Spleen (tissue), 11 donors: ENCODE measurements around the gene AKAP7. TPM values are rescaled to one million over a fixed set of nuclear protein-coding genes. Genes with fewer than 3 reads are reported as not detected.

Source experiments
- DNase-seq: peaks from one replicate; pipeline ENCODE4 v3.0.0-alpha.2; 2020
- H3K27ac ChIP-seq, 8 donors: fragments of 200-600 bp; sonication (generic) in 7 of 8; 1 replicate in 4 of 8; 2 replicates in 4 of 8; pipeline versions ENCODE4 v1.5.0 to v1.8.0; 2016 to 2021; ENCODE audit warnings: inconsistent platforms in 4 of 8, mild to moderate bottlenecking in 4 of 8, moderate library complexity in 1 of 8
- H3K27me3 ChIP-seq, 7 donors: fragments of 200-600 bp; sonication (generic) in 6 of 7; replicated peaks in 1 of 7; 1 replicate in 4 of 7; 2 replicates in 3 of 7; pipeline versions ENCODE4 v1.5.0 to v1.8.0; 2016 to 2021; ENCODE audit warnings: inconsistent platforms in 3 of 7, mild to moderate bottlenecking in 1 of 7
- H3K36me3 ChIP-seq, 6 donors: fragments of 200-600 bp; sonication (generic) in 5 of 6; 1 replicate in 4 of 6; 2 replicates in 2 of 6; pipeline versions ENCODE4 v1.5.0 to v1.8.0; 2016 to 2021; ENCODE audit warnings: inconsistent platforms in 2 of 6
- H3K4me1 ChIP-seq, 6 donors: fragments of 200-600 bp; sonication (generic) in 5 of 6; 1 replicate in 3 of 6; 2 replicates in 3 of 6; pipeline versions ENCODE4 v1.5.0 to v1.8.0; 2016 to 2021; ENCODE audit warnings: inconsistent platforms in 3 of 6
- H3K4me3 ChIP-seq, 8 donors: fragments of 200-600 bp; sonication (generic) in 7 of 8; 1 replicate in 4 of 8; 2 replicates in 4 of 8; pipeline versions ENCODE4 v1.5.0 to v1.8.0; 2016 to 2021; ENCODE audit warnings: inconsistent platforms in 4 of 8, mild to moderate bottlenecking in 4 of 8, moderate library complexity in 2 of 8
- H3K9me3 ChIP-seq, 8 donors: fragments of 200-600 bp; sonication (generic) in 7 of 8; 1 replicate in 4 of 8; 2 replicates in 4 of 8; pipeline versions ENCODE4 v1.5.0 to v1.8.0; 2016 to 2021; ENCODE audit warnings: inconsistent platforms in 4 of 8
- CTCF ChIP-seq, 11 experiments: fragments of 200-600 bp in 7 of 11; fragments of 450-650 bp in 4 of 11; sonication (generic) in 4 of 11; IDR thresholded peaks in 8 of 11; conservative IDR thresholded peaks in 3 of 11; 1 replicate in 7 of 11; 2 replicates in 4 of 11; pipeline versions ENCODE4 v1.4.0 to v1.8.0; 2016 to 2021; ENCODE audit warnings: antibody characterized with exemption in 11 of 11, inconsistent platforms in 4 of 11, mild to moderate bottlenecking in 1 of 11
- POLR2A ChIP-seq, 3 donors: fragments of 450-650 bp; IDR thresholded peaks; one replicate each; pipeline ENCODE4 v1.5.1; 2017; ENCODE audit warnings: antibody characterized with exemption in 3 of 3, mild to moderate bottlenecking in 1 of 3
- POLR2AphosphoS5 ChIP-seq, 3 donors: sonication (generic); formaldehyde crosslinking; IDR thresholded peaks; one replicate each; pipeline ENCODE4 v1.5.1; 2017; ENCODE audit warnings: antibody characterized with exemption in 3 of 3
- WGBS, 5 donors: extraction: QIAGEN DNeasy Blood & Tissue Kit in 3 of 5; methylation state at CpG; one replicate each; pipeline versions ENCODE4 v1.1.5 to v1.1.7; 2013 to 2018; 5-methylcytosine and 5-hydroxymethylcytosine counted together
- intact Hi-C: fragments of 100-400 bp; cut with DNase I; formaldehyde crosslinking; loops from one replicate; pipeline ENCODE4 v1.15.0; 2023; ENCODE audit warnings: low total_unique reads
- polyA plus RNA-seq, 3 donors: library from polyadenylated mRNA; stranded (reverse); fragments of 200-250 nt; gene quantifications; one replicate each; pipeline ENCODE4 v1.2.1, GENCODE V29; 2013
- total RNA-seq, 7 donors: library from RNA; depleted of rRNA in 3 of 7; stranded (reverse); fragments of >200 nt in 3 of 7; fragmentation: NEBNext Ultra II Directional in 4 of 7; extraction: Animal tissue kit (Norgen Biotek cat#: 25700) in 4 of 7; gene quantifications; one replicate each; pipeline versions ENCODE4 v1.1.0 to v1.2.1, GENCODE V29; 2016 to 2021
- donor health status: healthy with polysubstance abuse.
- donor health status: DM: no; HTN: no; CAD: no; lungs with moderate emphysema.
- donor health status: DM: no; HTN: no; CAD: no.
- donor health status: Bipolar disorder and iron deficiency.
- donor health status: healthy.
- donor health status: DM: no; HTN: no; CAD: no.
- donor health status: DM: yes; HTN: yes; CAD: no.

The AKAP7 gene
- total and polyA plus RNA-seq, 10 donors, result 6.6 to 23.8 (median 12.0) TPM

- H3K9me3 ChIP-seq, result no peaks in the 10 kb centered on the region
- H3K4me3 ChIP-seq, result no peak overlapping the region
- WGBS, 5 donors, result 83 to 96% (median 93%) methylated on average over 2 of the region's 2 CpGs
- H3K27me3 ChIP-seq, result no peaks in the 10 kb centered on the region
- peaks cover 0 to 29% (median 3%) of the 10 kb centered on the region in 6 donors for H3K36me3 ChIP-seq
- TF ChIP-seq POLR2A (IDR thresholded peaks at IDR 0.05), result no peak
- TF ChIP-seq POLR2AphosphoS5 (IDR thresholded peaks at IDR 0.05), result no peak
- no peak for TF ChIP-seq CTCF (IDR thresholded peaks at IDR 0.05 in 8 of 11, conservative IDR thresholded peaks at IDR 0.05 in 3 of 11)
- H3K27ac ChIP-seq, result no peak overlapping the region
- H3K4me1 ChIP-seq, result peaks cover 0 to 15% (median 0%) of the 10 kb centered on the region in 6 donors
- intact Hi-C loops, result no loop called here
- no peak for DNase-seq
Observed at GRCh38 chr6:131222773-131223172, 87.5 kb downstream of the AKAP7 start.

- DNase-seq, result no peak
- WGBS, 5 donors, result 85 to 99% (median 98%) methylated on average over 1 of the region's 1 CpG
- Histone ChIP-seq H3K27ac (no peak overlapping the region), H3K4me1 (peaks cover 0 to 15% (median 0%) of the 10 kb centered on the region in 6 donors), H3K4me3 (no peak overlapping the region), H3K27me3 (no peaks in the 10 kb centered on the region), H3K36me3 (peaks cover 0 to 29% (median 3%) of the 10 kb centered on the region in 6 donors), H3K9me3 (no peaks in the 10 kb centered on the region)
- intact Hi-C loops, result no loop called here
- TF ChIP-seq POLR2A (IDR thresholded peaks at IDR 0.05) (no peak), POLR2AphosphoS5 (IDR thresholded peaks at IDR 0.05) (no peak), CTCF (IDR thresholded peaks at IDR 0.05 in 8 of 11, conservative IDR thresholded peaks at IDR 0.05 in 3 of 11) (no peak)
Observed at GRCh38 chr6:131223416-131223815, 88.1 kb downstream of the AKAP7 start.

- 36 to 62% (median 59%) methylated on average over 1 of the region's 1 CpG for WGBS, 5 donors
- no peak for DNase-seq
- no peak for TF ChIP-seq CTCF (IDR thresholded peaks at IDR 0.05 in 8 of 11, conservative IDR thresholded peaks at IDR 0.05 in 3 of 11)
- no peak for TF ChIP-seq POLR2A (IDR thresholded peaks at IDR 0.05)
- no peak for TF ChIP-seq POLR2AphosphoS5 (IDR thresholded peaks at IDR 0.05)
- peaks cover 0 to 23% (median 3%) of the 10 kb centered on the region in 6 donors for H3K36me3 ChIP-seq
- intact Hi-C loops, result no loop called here
- no peak overlapping the region for H3K27ac ChIP-seq
- H3K4me3 ChIP-seq, result no peak overlapping the region
- no peaks in the 10 kb centered on the region for H3K9me3 ChIP-seq
- peaks cover 0 to 15% (median 0%) of the 10 kb centered on the region in 6 donors for H3K4me1 ChIP-seq
- no peaks in the 10 kb centered on the region for H3K27me3 ChIP-seq
Observed at GRCh38 chr6:131225127-131225526, 89.9 kb downstream of the AKAP7 start.

GRCh38 chr6:131225959-131226358, 90.7 kb downstream of the AKAP7 start:
- Histone ChIP-seq H3K27ac (no peak overlapping the region), H3K4me3 (no peak overlapping the region), H3K4me1 (peaks cover 0 to 15% (median 0%) of the 10 kb centered on the region in 6 donors), H3K27me3 (no peaks in the 10 kb centered on the region), H3K36me3 (peaks cover 0 to 16% (median 3%) of the 10 kb centered on the region in 6 donors), H3K9me3 (no peaks in the 10 kb centered on the region)
- 61 to 85% (median 69%) methylated on average over 3 of the region's 3 CpGs for WGBS, 5 donors
- no peak for DNase-seq
- TF ChIP-seq POLR2AphosphoS5 (IDR thresholded peaks at IDR 0.05) (no peak), POLR2A (IDR thresholded peaks at IDR 0.05) (no peak), CTCF (IDR thresholded peaks at IDR 0.05 in 8 of 11, conservative IDR thresholded peaks at IDR 0.05 in 3 of 11) (no peak)
- intact Hi-C loops, result no loop called here
